Hindlimb muscle (tissue), 1 donor: ENCODE measurements around the gene EFR3B. TPM values are rescaled to one million over a fixed set of nuclear protein-coding genes. Genes with fewer than 3 reads are reported as not detected.
"Not testable (repeated sequence)": the region's sequence is repeated elsewhere in the genome, so short reads cannot be mapped to it uniquely, and the experiment has no call there.

Experiments used
- DNase-seq: peaks from one replicate; pipeline ENCODE4 v3.0.0-alpha.2; 2013
- polyA plus RNA-seq: library from polyadenylated mRNA; unstranded; fragments of 120-200 nt; gene quantifications from one replicate; pipeline ENCODE4 v1.2.1, GENCODE V29; 2013; ENCODE audit not compliant: insufficient read length

The EFR3B gene
- polyA plus RNA-seq, 1 donor = 5.3 TPM

- DNase-seq = no peak
Measured at GRCh38 chr2:25112113-25112512, 70.2 kb downstream of the EFR3B start.

DNA sequence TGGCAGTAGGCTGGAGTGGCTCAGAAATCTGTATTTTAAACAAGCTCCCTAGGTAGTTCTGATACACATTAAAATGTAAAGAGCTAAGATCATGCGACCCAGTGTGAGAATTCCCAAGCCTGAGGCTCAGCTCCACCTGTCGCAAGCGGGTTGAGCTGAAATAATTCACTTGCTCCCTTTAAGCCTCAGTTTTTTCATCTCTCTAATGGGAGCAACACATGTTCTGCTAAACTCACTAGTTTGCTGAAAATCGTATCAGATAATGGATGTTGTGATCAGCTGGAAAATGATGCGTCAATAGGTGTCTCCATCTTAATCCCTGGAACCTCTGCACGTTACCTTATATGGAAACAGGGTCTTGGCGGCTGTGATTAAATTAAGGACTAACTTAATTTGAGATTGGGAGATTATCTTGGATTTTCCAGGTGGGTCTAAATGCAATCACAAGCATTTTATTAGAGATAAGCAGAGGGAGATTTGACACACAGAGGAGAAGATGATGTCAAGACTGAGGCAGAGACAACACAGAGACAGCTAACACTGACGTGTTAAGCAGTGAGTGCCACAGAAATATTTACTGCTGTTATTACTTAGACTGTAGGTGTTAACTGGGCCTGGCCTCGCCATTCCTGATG is 73.5 kb downstream of the EFR3B start:
- DNase-seq = no peak

DNA sequence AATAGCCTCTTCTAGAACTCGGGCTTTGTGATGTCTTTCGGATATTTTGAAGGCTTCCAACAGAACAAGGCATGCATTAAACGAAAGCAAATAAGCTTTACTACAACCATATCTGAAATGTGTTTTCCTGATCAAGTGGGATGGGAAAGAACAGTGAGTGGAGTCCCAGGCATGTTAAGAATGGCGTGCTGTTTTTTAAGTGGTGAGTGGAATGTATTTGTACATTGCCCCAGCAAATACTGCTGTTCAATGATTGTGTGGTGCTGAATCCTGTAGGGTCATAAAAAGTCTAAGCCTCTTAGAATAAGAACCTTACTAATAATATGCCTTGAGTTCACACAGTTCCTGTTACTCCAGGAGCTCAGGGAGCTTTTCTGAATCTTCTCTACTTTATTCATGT is 74.0 kb downstream of the EFR3B start:
- DNase-seq = no peak

- DNase-seq = no peak
Measured at GRCh38 chr2:25116956-25117355, 75.1 kb downstream of the EFR3B start.

- no peak for DNase-seq
Measured at GRCh38 chr2:25119263-25119662, 77.4 kb downstream of the EFR3B start.

GRCh38 chr2:25122367-25122766 is 80.5 kb downstream of the EFR3B start:
- DNase-seq = no peak

GRCh38 chr2:25123682-25124081 is 81.8 kb downstream of the EFR3B start:
- DNase-seq = no peak

DNA sequence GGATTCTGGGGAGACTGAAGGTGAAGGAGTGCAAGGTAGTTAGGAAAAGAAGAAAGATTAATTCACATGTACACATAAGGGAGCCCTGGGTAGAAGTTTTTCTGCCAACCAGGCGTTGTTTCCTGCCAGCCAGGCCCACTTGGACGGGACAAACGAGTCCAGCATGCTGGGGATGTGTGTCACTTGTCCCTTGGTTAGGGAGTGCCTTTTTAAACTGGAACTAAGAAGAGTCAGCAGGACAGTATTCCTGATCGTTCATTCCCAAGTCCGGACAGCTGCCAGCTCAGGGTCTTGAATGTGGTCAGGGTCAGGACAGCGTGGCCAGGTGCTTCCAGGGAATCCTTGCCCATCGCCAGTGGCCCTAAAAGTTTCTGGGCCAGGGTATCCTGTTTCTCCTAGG is 83.3 kb downstream of the EFR3B start:
- DNase-seq = no peak

GRCh38 chr2:25125976-25126375 is 84.1 kb downstream of the EFR3B start:
- DNase-seq = no peak

DNA sequence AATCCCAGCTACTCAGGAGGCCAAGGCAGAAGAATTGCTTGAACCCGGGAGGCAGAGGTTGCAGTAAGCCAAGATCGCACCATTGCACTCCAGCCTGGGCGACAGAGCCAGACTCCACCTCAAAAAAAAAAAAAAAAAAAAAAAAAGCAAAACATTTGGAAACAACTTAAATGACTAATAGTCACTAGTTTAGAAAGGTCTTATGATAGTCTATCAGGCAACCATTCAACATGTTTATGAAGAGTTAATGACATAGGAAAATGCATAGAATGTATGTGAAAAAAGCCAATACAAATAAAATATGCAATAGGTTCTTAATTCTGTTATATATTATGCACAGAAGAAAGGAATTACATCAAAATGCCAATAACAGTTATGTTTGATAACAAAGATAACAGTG is 85.2 kb downstream of the EFR3B start:
- not testable (repeated sequence) for DNase-seq

DNA sequence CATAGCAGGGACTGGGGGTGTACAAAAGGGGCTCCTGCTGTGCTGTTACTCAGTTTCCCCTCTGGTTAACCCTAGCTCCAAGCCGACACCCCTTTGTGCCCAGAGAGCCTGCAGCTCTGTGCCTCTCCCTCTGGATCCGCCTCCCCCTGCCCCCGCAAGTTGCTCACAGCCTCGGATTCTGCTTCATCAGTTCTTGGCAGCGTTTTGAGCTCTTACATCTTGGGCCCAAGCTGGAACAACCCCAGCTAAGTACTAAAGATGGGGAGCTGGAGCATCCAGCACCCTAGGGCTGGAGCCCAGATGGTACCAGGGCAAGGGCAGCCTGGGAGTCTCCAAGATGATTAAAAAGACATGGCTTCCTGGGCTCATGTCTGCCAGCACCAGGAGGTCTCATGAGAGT is 85.8 kb downstream of the EFR3B start:
- no peak for DNase-seq

DNA sequence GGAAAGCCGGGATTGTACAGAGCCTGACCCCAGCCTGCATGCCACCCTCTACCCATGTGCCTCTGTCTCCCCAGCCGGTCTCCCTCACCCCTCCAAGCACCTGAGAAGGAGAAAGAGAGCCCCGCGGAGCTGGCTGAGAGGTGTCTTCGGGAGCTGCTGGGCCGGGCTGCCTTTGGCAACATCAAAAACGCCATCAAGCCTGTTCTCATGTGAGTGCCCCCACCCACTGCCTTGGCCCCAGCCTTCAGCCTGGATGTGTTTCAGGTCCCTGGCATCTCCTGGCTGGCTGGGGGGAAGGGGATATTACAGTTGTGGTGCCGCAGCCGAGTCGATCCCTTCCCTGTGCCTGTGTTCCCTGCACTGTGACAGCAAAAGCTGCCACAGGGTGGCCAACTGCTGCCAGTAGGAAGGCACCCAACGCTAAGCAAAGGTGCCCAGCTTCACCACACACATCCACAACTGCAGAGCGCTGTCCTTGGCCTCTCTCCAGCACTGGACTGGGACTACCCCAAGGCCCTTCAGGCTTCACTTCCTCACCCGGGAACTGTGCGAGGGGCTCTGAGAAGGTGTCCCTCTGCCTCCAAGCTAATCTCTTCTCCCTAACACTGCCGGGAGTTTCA is 88.1 kb downstream of the EFR3B start:
- no peak for DNase-seq

GRCh38 chr2:25131253-25131566 is 89.3 kb downstream of the EFR3B start:
- DNase-seq = no peak

- peak; percentile 19 for DNase-seq
Measured at GRCh38 chr2:25131567-25132298, 89.9 kb downstream of the EFR3B start.

GRCh38 chr2:25132299-25132635 is 90.4 kb downstream of the EFR3B start:
- DNase-seq = no peak

- DNase-seq = no peak
Measured at GRCh38 chr2:25132693-25133092, 90.8 kb downstream of the EFR3B start.

GRCh38 chr2:25140535-25140934 is 98.7 kb downstream of the EFR3B start:
- not testable (repeated sequence) for DNase-seq

GRCh38 chr2:25141120-25141519 is 99.2 kb downstream of the EFR3B start:
- no peak for DNase-seq

GRCh38 chr2:25145803-25146202 is 103.9 kb downstream of the EFR3B start:
- DNase-seq = no peak

DNA sequence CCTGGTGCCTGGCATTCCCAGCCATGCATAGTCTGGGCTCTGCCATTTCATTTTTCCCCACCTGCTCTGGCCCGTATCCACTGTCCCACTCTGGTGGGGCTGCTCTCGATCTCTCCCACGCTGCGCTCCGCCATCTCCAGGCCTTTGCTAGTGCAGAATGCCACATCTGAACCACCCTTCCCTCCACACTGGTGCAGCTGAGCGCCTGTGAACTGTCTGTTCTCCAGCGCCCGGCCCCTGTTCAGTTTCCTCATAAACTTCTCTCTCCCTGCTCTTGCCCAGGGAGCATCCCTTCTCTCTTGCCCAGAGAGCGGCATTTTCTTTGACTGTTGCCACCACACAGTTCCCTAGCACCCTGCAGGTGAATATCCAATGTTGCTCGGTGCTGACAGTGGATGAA is 105.0 kb downstream of the EFR3B start:
- no peak for DNase-seq

- no peak for DNase-seq
Measured at GRCh38 chr2:25149646-25150045, 107.8 kb downstream of the EFR3B start.

DNA sequence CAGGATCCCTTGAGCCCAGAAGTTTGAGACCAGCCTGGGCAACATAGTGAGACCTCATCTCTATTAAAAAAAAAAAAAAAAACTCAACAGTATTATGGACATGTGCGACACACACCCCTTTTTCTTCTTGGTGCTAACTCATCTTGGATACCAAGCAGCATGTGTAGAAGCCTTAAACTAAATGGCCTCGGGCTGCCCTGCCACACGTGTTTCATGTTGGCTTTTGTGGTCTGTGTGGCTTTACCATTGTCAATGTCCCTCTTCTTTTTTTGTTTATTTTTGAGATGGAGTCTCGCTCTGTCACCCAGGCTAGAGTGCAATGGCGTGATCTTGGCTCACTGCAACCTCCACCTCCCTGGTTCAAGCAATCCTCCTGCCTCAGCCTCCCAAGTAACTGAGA is 109.1 kb downstream of the EFR3B start:
- DNase-seq = not testable (repeated sequence)

- DNase-seq = no peak
Measured at GRCh38 chr2:25151718-25152117, 109.8 kb downstream of the EFR3B start.

DNA sequence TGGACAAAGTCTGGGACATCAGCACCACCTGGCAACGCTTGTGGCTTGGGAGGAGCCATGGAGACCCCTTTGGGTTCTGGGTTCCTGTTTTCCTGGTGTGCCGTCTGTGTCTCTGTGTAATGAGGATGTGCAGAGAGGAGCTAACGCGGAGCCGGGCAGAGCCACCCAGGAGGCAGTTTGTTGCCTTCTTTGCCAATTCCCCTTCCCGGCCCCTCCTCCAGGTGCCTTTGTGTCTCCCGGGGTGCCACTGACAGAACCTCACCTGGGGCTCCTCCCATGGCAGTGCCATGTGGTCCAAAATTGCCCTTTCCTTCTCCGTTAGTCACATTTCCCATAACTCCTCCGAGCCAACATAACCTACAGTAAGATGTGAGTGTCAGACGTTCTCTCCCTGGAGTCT is 113.5 kb downstream of the EFR3B start:
- DNase-seq = no peak
